ENCODE measurements around the gene TMEM234.

Gene TMEM234

DNA sequence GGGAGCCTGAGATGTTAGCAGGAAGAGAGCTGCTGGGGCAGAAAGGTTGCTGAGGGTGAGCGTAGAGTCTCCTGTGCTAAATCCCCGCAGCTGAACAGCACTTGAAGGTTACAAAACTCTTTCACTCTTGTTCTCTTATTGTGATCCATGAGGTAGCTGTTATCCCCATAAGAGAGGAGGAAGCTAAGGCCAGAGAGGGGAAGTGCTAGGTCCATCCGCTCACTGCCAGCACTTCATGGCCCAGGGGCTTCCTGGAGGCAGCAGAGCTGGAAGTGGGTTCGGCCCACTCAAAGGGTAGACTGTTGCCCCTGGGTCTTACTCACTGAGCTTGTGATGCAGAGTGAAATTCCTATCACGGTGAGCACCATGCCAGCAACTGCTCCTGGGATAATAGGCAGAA, 5.6 kb downstream of the TMEM234 start:
- H3K4me3 ChIP-seq (ENCODE audit: low read depth, low read length), result no peak overlapping the region
- no peak for TF ChIP-seq POLR2A (IDR thresholded peaks at IDR 0.05; ENCODE audit: extremely low read depth, insufficient read length)
- TF ChIP-seq, protein P1, sequence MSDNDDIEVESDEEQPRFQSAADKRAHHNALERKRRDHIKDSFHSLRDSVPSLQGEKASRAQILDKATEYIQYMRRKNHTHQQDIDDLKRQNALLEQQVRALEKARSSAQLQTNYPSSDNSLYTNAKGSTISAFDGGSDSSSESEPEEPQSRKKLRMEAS (IDR thresholded peaks at IDR 0.05; ENCODE audit: low read depth, low read length), result no peak
- TF ChIP-seq MYC (IDR thresholded peaks at IDR 0.05; ENCODE audit: low read depth, low read length), result no peak
- TF ChIP-seq, protein P2, sequence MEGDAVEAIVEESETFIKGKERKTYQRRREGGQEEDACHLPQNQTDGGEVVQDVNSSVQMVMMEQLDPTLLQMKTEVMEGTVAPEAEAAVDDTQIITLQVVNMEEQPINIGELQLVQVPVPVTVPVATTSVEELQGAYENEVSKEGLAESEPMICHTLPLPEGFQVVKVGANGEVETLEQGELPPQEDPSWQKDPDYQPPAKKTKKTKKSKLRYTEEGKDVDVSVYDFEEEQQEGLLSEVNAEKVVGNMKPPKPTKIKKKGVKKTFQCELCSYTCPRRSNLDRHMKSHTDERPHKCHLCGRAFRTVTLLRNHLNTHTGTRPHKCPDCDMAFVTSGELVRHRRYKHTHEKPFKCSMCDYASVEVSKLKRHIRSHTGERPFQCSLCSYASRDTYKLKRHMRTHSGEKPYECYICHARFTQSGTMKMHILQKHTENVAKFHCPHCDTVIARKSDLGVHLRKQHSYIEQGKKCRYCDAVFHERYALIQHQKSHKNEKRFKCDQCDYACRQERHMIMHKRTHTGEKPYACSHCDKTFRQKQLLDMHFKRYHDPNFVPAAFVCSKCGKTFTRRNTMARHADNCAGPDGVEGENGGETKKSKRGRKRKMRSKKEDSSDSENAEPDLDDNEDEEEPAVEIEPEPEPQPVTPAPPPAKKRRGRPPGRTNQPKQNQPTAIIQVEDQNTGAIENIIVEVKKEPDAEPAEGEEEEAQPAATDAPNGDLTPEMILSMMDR (IDR thresholded peaks at IDR 0.05; ENCODE audit: low read depth, low read length), result no peak
- DNase-seq (ENCODE audit: low read depth), result no peak

DNA sequence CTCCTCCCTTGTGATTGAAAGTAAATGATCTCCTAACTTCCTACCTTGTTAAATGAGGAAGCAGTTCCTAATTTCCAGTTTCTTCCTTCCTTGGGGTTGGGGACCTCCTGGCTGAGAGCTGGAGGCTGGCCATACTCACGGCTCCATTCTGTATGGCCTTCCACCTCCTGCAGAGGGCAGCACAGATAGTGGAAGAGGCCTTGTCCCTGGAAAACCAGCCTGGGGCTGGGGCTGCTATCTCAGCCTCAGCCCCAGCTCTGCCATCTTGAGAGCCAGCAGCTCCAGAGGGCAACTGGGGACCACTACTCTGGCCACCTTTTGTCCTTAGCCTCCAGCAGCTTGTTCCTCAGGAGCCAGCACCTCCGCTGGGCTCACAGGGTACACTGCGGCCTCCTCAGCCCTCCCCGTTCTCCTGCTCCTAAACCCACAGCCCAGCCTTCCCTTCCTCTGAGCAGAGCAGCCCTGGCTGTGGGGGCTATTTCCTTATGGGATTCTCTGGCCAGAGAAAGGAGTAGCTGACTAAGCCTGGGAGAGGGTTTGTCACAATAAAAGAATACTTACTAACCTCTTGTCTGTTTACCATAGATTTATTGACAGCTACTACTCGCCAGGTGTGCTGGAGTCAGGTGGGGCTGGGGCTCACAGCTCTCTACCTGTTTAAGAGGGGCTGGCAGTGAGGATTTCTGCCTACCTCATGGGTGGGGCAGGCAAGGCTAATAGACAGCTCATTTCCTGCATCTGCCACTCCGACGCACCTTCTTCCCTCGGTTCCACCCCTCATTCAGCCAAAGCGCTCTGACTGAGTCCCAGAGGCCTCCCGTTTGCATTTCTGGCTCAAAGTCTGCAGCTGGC, 6.3 kb downstream of the TMEM234 start:
- no peak overlapping the region for H3K4me3 ChIP-seq (ENCODE audit: low read depth, low read length)
- DNase-seq (ENCODE audit: low read depth), result peak; percentile 68
- no peak for TF ChIP-seq MYC (IDR thresholded peaks at IDR 0.05; ENCODE audit: low read depth, low read length)
- TF ChIP-seq, protein P2 (IDR thresholded peaks at IDR 0.05; ENCODE audit: low read depth, low read length), result peak; percentile 72

DNA sequence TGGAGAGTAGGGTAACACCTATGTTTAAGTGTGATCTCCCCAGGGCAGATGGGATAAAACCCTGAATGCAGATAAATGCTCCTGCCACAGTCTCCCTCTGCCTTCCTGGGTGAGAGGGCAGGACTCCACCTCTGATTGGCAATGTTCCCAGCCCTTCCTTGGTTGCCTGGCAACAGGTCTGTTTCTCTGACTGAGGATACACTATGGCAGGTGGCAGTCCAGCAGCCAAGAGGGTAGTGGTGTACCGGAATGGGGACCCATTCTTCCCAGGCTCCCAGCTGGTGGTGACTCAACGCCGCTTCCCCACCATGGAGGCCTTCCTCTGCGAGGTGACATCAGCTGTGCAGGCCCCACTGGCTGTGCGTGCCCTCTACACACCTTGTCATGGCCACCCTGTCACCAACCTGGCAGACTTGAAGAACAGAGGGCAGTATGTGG, 13.2 kb downstream of the TMEM234 start, which contains the start of gene DCDC2B:
Gene DCDC2B, plus strand, starts transcription at position 199 of the 438 bp plus-strand sequence. Its CDS starts 5 bp downstream, at position 204.
- TF ChIP-seq, protein P1 (IDR thresholded peaks at IDR 0.05; ENCODE audit: low read depth, low read length), result no peak
- TF ChIP-seq, protein P2 (IDR thresholded peaks at IDR 0.05; ENCODE audit: low read depth, low read length), result no peak
- TF ChIP-seq POLR2A (IDR thresholded peaks at IDR 0.05; ENCODE audit: extremely low read depth, insufficient read length), result no peak
- no peak for TF ChIP-seq MYC (IDR thresholded peaks at IDR 0.05; ENCODE audit: low read depth, low read length)
- H3K4me3 ChIP-seq (ENCODE audit: low read depth, low read length), result no peak within 1 kb of the TSS
- no peak for DNase-seq (ENCODE audit: low read depth)

DNA sequence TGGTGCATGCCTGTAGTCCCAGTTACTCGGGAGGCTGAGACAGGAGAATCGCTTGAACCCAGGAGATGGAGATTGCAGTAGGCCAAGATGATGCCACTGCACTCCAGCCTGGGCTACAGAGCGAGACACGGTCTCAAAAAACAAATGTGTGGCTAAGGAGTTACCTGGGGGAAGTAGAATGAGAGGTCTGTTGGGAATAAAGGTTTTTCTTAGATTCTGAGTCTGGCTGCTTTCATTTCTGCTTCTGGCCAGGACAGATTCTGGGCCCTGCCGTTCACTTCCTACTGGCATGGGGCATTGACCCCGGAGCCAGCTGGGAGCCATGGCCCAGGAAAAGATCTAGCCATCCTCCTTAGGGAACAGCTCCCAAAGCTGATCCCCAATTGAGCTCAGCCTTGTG, 13.7 kb downstream of the TMEM234 start:
- DNase-seq (ENCODE audit: low read depth), result no peak

DNA sequence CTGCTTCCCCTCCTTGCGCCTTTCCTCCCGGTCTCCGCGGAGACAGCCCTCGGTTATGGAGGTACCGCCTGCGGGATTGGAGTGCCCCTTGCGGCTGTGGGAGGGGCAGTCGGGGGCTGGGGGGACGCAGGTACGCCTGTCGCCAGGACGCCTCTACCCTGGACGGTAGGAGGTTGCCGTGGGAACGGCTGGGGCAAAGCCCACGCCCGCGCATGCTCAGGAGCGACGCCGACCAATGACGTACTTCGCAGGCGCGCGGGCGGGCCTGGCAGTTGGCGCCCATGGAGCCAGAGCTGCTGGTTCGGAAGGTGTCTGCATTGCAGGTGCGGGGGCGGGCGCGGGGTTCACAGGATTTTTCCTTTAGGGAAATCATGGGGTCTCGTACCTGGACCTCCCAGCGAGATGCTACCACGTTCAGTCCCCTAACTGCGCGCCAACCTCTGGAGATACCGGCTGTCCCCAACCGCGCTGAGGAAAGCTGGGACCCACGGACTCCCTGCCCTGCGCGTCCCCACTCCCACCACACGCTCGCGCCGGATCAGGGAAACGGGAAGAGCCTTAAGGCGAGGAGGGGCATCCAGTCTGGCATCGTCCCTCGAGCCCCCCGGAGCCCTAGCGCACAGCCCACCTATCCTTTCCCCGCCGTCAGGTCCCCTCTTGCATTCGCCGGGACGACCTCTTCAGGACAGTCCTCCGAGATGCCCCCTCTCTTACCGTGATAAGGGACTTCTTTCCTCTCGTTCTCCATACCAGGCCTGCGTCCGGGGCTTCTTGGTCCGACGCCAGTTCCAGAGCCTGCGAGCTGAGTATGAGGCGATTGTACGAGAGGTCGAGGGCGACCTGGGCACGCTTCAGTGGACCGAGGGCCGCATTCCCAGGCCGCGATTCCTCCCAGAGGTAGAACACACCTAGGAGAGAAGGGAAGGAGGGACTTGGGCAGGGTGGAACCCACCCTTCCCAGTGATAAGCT, 16.5 kb downstream of the TMEM234 start, which contains the start of gene IQCC:
Gene IQCC, plus strand, starts transcription at position 271 of the 970 bp plus-strand sequence. Its CDS starts 11 bp downstream, at position 282.
- peak; percentile 81 for TF ChIP-seq POLR2A (IDR thresholded peaks at IDR 0.05; ENCODE audit: extremely low read depth, insufficient read length)
- TF ChIP-seq, protein P2 (IDR thresholded peaks at IDR 0.05; ENCODE audit: low read depth, low read length), result no peak
- TF ChIP-seq, protein P1 (IDR thresholded peaks at IDR 0.05; ENCODE audit: low read depth, low read length), result 0 out of 2 replicates have a peak, but pooled peaks have one; percentile 34
- peak; percentile 64 for TF ChIP-seq MYC (IDR thresholded peaks at IDR 0.05; ENCODE audit: low read depth, low read length)
- H3K4me3 ChIP-seq (ENCODE audit: low read depth, low read length), result peak within 1 kb of the TSS; percentile 79
- DNase-seq (ENCODE audit: low read depth), result peak; percentile 86

More for the DNA sequence above, 13.7 kb downstream of the TMEM234 start:
- no peak overlapping the region for H3K4me3 ChIP-seq (ENCODE audit: low read depth, low read length)
- TF ChIP-seq, protein P2 (IDR thresholded peaks at IDR 0.05; ENCODE audit: low read depth, low read length), result no peak
- no peak for TF ChIP-seq MYC (IDR thresholded peaks at IDR 0.05; ENCODE audit: low read depth, low read length)
- TF ChIP-seq, protein P1 (IDR thresholded peaks at IDR 0.05; ENCODE audit: low read depth, low read length), result no peak
- no peak for TF ChIP-seq POLR2A (IDR thresholded peaks at IDR 0.05; ENCODE audit: extremely low read depth, insufficient read length)
